NB4 (cell line): ENCODE data around the gene SMPX.

Experiments used
- CTCF ChIP-seq: IDR thresholded peaks from one replicate; pipeline ENCODE4 v1.5.1; 2012; ENCODE audit warnings: low read depth, low read length
- MAX ChIP-seq: IDR thresholded peaks from 2 replicates; pipeline ENCODE4 v1.6.1; 2011; ENCODE audit warnings: low read depth, low read length
- MYC ChIP-seq: IDR thresholded peaks from 2 replicates; pipeline ENCODE4 v1.6.1; 2011; ENCODE audit warnings: low read depth, low read length
- POLR2A ChIP-seq: IDR thresholded peaks from 2 replicates; pipeline ENCODE4 v1.6.1; 2011; ENCODE audit warnings: mild to moderate bottlenecking; ENCODE audit not compliant: insufficient read length; ENCODE audit errors: extremely low read depth

- no peak for TF ChIP-seq MAX
- TF ChIP-seq CTCF: no peak
- no peak for TF ChIP-seq POLR2A
- no peak for TF ChIP-seq MYC
Observed at GRCh38 chrX:21698272-21698671, 59.6 kb downstream of the SMPX start.
